ENCODE data around the gene SYCN. TPM values are rescaled to one million over a fixed set of nuclear protein-coding genes. Genes with fewer than 3 reads are reported as not detected.

SYCN gene
- total and polyA plus RNA-seq, 2 donors (not counting 1 experiment from before 2014, with no cell fraction given) = not detected

DNA sequence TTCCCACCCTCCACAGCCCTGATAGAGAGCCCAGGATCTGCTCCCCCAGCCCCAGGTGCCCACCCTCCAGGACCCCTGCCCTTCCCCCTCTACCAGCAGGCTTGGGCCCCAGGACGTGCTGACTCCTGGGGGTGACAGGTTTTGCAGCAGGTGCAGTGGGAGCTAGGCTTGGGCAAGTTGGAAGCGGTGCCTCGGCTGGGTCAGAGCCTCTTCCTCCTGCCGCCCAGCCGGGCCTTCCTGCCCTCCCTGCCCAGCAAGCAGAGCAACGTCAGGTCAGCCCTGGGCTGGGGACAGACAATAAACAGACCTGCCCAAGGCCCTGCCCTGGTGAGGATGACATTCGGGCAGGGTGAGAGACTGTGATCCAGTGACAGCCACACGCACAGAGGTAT is 16.5 kb downstream of the SYCN start:
- Histone ChIP-seq H3K4me3 (ENCODE audit: control extremely low read depth in 1 of 5, extremely low read depth in 1 of 5, insufficient read depth in 1 of 5, low read depth in 2 of 5, low read length in 4 of 5) (no peak overlapping the region), H3K79me2 (ENCODE audit: control insufficient read depth, insufficient read depth, low read length) (no peaks in the 10 kb centered on the region), H2AFZ (ENCODE audit: insufficient read depth, low read depth, low read length, poor library complexity, severe bottlenecking) (no peak overlapping the region), H4K20me1 (ENCODE audit: control insufficient read depth, insufficient read depth, low read length, poor library complexity, severe bottlenecking) (no peaks in the 10 kb centered on the region), H3K36me3 (replicated peaks in 1 of 2; ENCODE audit: control extremely low read depth in 1 of 2, control insufficient read depth in 1 of 2, extremely low read depth in 1 of 2, insufficient read depth in 2 of 2, low read length in 1 of 2) (no peaks in the 10 kb centered on the region), H3K27me3 (replicated peaks in 1 of 4; ENCODE audit: control extremely low read depth in 1 of 4, control insufficient read depth in 3 of 4, insufficient read depth in 4 of 4, low read length in 3 of 4) (no peaks in the 10 kb centered on the region), H3K9me3 (ENCODE audit: control extremely low read depth in 1 of 3, control insufficient read depth in 2 of 3, insufficient read depth in 1 of 3, low read length in 2 of 3) (no peaks in the 10 kb centered on the region), H3K9ac (ENCODE audit: low read length) (no peak overlapping the region), H3K27ac (ENCODE audit: low read length in 2 of 2) (no peak overlapping the region), H3K4me2 (replicated peaks; ENCODE audit: low read depth, low read length, poor library complexity, severe bottlenecking) (no peak overlapping the region), H3K4me1 (ENCODE audit: control insufficient read depth in 2 of 2, insufficient read depth in 2 of 2, low read length in 2 of 2) (no peaks in the 10 kb centered on the region)
- 70% methylated on average over 5 of the region's 8 CpGs for WGBS (ENCODE audit: insufficient coverage)
- POLR2A ChIA-PET = no interaction called here
- no peaks in the 10 kb centered on the region for H3K4me1 Mint-ChIP-seq
- no peak for TF ChIP-seq CTCF (IDR thresholded peaks at IDR 0.05)
- no peak for TF ChIP-seq EZH2 (IDR thresholded peaks at IDR 0.05; ENCODE audit: borderline replicate concordance, insufficient read depth, low read depth, low read length, poor library complexity, severe bottlenecking)
- no peak overlapping the region for H3K27ac Mint-ChIP-seq
- no peak for DNase-seq
- ATAC-seq (ENCODE audit: low read depth) = no peak
- peaks cover 10% of the 10 kb centered on the region for H3K27me3 Mint-ChIP-seq
- no peaks in the 10 kb centered on the region for H3K9me3 Mint-ChIP-seq (ENCODE audit: insufficient read depth)
- H3K4me3 Mint-ChIP-seq = no peak overlapping the region
- intact Hi-C loops (cut with micrococcal nuclease) = no loop called here
- CTCF ChIA-PET = no interaction called here

DNA sequence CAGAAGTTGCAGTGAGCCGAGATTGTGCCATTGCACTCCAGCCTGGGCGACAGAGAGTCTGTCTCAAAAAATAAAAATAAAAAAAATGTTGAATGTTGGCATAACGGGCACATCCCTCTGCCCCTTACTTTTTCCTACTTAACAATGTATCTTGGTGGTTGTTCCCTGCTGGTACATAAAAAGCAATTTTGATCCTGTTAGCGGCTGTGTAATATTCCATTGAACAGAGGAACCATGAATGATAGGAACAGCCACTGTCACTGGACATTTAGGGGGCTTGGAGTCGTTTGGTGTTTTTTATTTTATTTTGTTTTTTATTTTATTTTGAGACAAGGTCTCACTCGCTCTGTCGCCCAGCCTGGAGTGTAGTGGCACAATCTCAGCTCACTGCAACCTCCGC is 17.7 kb downstream of the SYCN start:
- no peak overlapping the region for H3K27ac Mint-ChIP-seq
- intact Hi-C loops (cut with micrococcal nuclease) = no loop called here
- peaks cover 10% of the 10 kb centered on the region for H3K27me3 Mint-ChIP-seq
- no peak for DNase-seq
- Histone ChIP-seq H3K9ac (ENCODE audit: low read length) (no peak overlapping the region), H2AFZ (ENCODE audit: insufficient read depth, low read depth, low read length, poor library complexity, severe bottlenecking) (no peak overlapping the region), H3K36me3 (replicated peaks in 1 of 2; ENCODE audit: control extremely low read depth in 1 of 2, control insufficient read depth in 1 of 2, extremely low read depth in 1 of 2, insufficient read depth in 2 of 2, low read length in 1 of 2) (no peaks in the 10 kb centered on the region), H4K20me1 (ENCODE audit: control insufficient read depth, insufficient read depth, low read length, poor library complexity, severe bottlenecking) (no peaks in the 10 kb centered on the region), H3K79me2 (ENCODE audit: control insufficient read depth, insufficient read depth, low read length) (no peaks in the 10 kb centered on the region), H3K4me2 (replicated peaks; ENCODE audit: low read depth, low read length, poor library complexity, severe bottlenecking) (no peak overlapping the region), H3K9me3 (ENCODE audit: control extremely low read depth in 1 of 3, control insufficient read depth in 2 of 3, insufficient read depth in 1 of 3, low read length in 2 of 3) (no peaks in the 10 kb centered on the region), H3K27me3 (replicated peaks in 1 of 4; ENCODE audit: control extremely low read depth in 1 of 4, control insufficient read depth in 3 of 4, insufficient read depth in 4 of 4, low read length in 3 of 4) (no peaks in the 10 kb centered on the region), H3K4me1 (ENCODE audit: control insufficient read depth in 2 of 2, insufficient read depth in 2 of 2, low read length in 2 of 2) (no peaks in the 10 kb centered on the region), H3K4me3 (ENCODE audit: control extremely low read depth in 1 of 5, extremely low read depth in 1 of 5, insufficient read depth in 1 of 5, low read depth in 2 of 5, low read length in 4 of 5) (no peak overlapping the region), H3K27ac (ENCODE audit: low read length in 2 of 2) (no peak overlapping the region)
- POLR2A ChIA-PET = no interaction called here
- 87% methylated on average over 3 of the region's 8 CpGs for WGBS (ENCODE audit: insufficient coverage)
- CTCF ChIA-PET = interaction anchor here (0.6 to 0.8 kb wide), 3 partner anchors 39 to 811 kb away, joined by 3 read pairs; no protein-coding TSS in a partner anchor
- H3K9me3 Mint-ChIP-seq (ENCODE audit: insufficient read depth) = no peaks in the 10 kb centered on the region
- ATAC-seq (ENCODE audit: low read depth) = no peak
- H3K4me3 Mint-ChIP-seq = no peak overlapping the region
- TF ChIP-seq CTCF (IDR thresholded peaks at IDR 0.05) (no peak), EZH2 (IDR thresholded peaks at IDR 0.05; ENCODE audit: borderline replicate concordance, insufficient read depth, low read depth, low read length, poor library complexity, severe bottlenecking) (no peak)
- no peaks in the 10 kb centered on the region for H3K4me1 Mint-ChIP-seq
